WERI-Rb-1 (cell line): ENCODE results near the gene RPS29.

Source experiments
- DNase-seq: peaks from one replicate; pipeline ENCODE4 v3.0.0-alpha.2; 2020
- H3K27ac ChIP-seq: fragments of 250-450 bp; sonication (Bioruptor Pico); 2 replicates; pipeline ENCODE4 v1.5.1; 2020; ENCODE audit warnings: mild to moderate bottlenecking, moderate library complexity
- H3K27me3 ChIP-seq: fragments of 250-450 bp; sonication (Bioruptor Pico); 2 replicates; pipeline ENCODE4 v1.5.1; 2021; ENCODE audit warnings: mild to moderate bottlenecking, low read depth, moderate library complexity; ENCODE audit not compliant: insufficient read depth, severe bottlenecking
- H3K36me3 ChIP-seq: fragments of 250-450 bp; sonication (Bioruptor Pico); 2 replicates; pipeline ENCODE4 v1.5.1; 2020; ENCODE audit warnings: mild to moderate bottlenecking, moderate library complexity
- H3K4me3 ChIP-seq: 2 replicates; pipeline ENCODE4 v1.5.1; 2011; ENCODE audit warnings: low read depth, mild to moderate bottlenecking, control low read depth, low read length
- H3K9me3 ChIP-seq: fragments of 250-450 bp; sonication (Bioruptor Pico); 2 replicates; pipeline ENCODE4 v1.5.1; 2021; ENCODE audit warnings: mild to moderate bottlenecking, moderate library complexity; ENCODE audit not compliant: severe bottlenecking
- TF ChIP-seq, protein P1 (sequence below): IDR thresholded peaks from 2 replicates; pipeline ENCODE4 v1.5.1; 2011; ENCODE audit warnings: low read depth, mild to moderate bottlenecking, control low read depth, inconsistent platforms, low read length

RPS29 gene

DNA sequence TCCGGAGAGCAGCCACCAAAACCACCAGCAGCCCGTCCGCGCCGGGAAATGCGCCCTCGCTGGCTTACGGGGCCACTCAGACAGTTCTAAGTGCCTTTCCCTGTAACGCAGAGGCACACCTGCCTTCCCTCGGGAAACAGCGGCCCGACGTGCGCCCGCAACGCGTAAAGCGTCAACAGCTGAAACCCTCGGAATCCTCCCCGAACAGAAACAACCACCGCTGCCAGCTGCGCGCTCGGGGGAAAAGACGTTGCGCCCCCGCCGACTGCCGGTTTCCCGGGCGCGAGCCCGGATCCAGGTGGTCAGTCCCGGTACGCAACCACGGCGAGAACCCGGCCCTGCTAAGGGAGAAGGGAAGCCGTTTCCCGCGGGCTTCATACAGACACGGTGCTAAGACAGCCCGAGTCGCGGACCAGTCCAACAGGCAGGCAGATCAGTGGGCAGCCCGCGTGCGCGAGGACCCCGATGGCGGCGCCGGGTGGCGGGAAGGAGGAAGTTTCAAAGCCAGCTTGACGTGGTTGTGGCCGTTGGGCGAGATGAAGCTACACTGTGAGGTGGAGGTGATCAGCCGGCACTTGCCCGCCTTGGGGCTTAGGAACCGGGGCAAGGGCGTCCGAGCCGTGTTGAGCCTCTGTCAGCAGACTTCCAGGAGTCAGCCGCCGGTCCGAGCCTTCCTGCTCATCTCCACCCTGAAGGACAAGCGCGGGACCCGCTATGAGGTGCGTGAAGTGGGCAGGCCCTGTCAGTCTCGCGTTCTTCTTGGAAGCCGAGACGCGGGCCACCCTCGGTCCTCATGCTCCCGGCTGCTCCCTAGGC lies 12.5 kb upstream of the RPS29 start, which contains the start of gene LRR1:
TSS of gene LRR1 (plus strand) at position 456 of the 816 bp plus-strand sequence. CDS start at position 537, 81 bp downstream.
- Histone ChIP-seq H3K4me3 (peak within 1 kb of the TSS; percentile 99), H3K27me3 (no peaks in the 10 kb centered on the region), H3K9me3 (no peaks in the 10 kb centered on the region), H3K27ac (peak within 1 kb of the TSS; percentile 100), H3K36me3 (peaks cover 28% of the 10 kb centered on the region)
- TF ChIP-seq, protein P1, sequence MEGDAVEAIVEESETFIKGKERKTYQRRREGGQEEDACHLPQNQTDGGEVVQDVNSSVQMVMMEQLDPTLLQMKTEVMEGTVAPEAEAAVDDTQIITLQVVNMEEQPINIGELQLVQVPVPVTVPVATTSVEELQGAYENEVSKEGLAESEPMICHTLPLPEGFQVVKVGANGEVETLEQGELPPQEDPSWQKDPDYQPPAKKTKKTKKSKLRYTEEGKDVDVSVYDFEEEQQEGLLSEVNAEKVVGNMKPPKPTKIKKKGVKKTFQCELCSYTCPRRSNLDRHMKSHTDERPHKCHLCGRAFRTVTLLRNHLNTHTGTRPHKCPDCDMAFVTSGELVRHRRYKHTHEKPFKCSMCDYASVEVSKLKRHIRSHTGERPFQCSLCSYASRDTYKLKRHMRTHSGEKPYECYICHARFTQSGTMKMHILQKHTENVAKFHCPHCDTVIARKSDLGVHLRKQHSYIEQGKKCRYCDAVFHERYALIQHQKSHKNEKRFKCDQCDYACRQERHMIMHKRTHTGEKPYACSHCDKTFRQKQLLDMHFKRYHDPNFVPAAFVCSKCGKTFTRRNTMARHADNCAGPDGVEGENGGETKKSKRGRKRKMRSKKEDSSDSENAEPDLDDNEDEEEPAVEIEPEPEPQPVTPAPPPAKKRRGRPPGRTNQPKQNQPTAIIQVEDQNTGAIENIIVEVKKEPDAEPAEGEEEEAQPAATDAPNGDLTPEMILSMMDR, result no peak
- peak; percentile 89 for DNase-seq

DNA sequence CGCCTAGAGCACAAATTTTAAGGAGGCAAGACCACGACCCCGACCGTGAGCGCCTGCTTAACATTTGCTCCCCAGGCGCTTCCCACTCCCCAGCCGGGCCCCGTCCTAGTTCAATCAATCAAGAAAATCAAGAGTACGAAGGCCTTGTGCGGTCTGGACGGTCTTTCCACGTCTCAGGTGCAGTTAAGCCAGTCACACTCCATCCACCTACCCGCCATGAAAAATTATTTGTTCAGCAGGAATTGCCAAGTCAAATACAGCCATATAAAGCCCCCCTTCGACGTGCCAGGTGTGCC lies 12.0 kb upstream of the RPS29 start:
- TF ChIP-seq, protein P1, result no peak
- H3K9me3 ChIP-seq, result no peaks in the 10 kb centered on the region
- H3K4me3 ChIP-seq, result peak overlapping the region; percentile 99
- no peak for DNase-seq
- peaks cover 25% of the 10 kb centered on the region for H3K36me3 ChIP-seq
- H3K27me3 ChIP-seq, result no peaks in the 10 kb centered on the region
- H3K27ac ChIP-seq, result peak overlapping the region; percentile 100

DNA sequence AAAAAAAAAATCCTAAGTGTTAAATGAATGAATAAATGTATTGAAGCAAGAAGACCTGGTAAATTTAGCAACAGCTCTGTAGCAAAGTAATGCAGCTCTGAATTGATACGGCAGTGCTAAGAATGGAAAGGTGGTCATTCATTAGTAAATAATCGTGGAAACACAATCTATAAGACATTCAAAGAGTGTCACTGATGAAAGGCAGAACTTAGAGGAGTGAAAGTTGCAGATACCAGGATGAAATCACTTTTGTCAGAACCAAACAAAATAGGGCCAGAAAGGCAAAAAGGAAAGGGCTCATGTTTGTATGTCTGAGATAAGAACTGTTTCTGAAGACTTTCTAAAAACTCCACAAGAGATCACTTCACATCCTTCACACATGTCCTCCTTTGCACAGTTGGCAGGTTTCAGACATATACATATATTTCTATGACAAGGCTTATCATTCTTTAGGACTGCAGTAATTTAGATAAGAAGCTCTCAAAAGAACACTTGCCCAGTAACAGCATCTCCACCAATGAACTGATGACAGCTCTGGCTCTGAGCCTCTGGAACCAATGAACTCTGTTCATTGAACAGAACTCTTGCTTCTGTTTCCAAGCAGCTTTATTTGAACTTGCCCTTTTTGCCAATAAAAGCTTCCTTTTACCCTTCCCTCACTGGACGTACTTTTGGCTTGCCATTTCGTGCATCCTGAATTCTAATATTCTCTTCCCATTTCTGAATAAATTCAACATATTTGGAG lies 8.3 kb upstream of the RPS29 start:
- H3K4me3 ChIP-seq, result no peak overlapping the region
- no peak overlapping the region for H3K27ac ChIP-seq
- no peaks in the 10 kb centered on the region for H3K9me3 ChIP-seq
- DNase-seq, result no peak
- no peaks in the 10 kb centered on the region for H3K27me3 ChIP-seq
- H3K36me3 ChIP-seq, result peaks cover 11% of the 10 kb centered on the region
- TF ChIP-seq, protein P1, result no peak

GRCh38 chr14:49593016-49593415 lies 6.8 kb upstream of the RPS29 start:
- TF ChIP-seq, protein P1, result no peak
- no peak overlapping the region for H3K4me3 ChIP-seq
- no peak overlapping the region for H3K27ac ChIP-seq
- no peaks in the 10 kb centered on the region for H3K27me3 ChIP-seq
- H3K9me3 ChIP-seq, result no peaks in the 10 kb centered on the region
- DNase-seq, result no peak
- H3K36me3 ChIP-seq, result no peaks in the 10 kb centered on the region

DNA sequence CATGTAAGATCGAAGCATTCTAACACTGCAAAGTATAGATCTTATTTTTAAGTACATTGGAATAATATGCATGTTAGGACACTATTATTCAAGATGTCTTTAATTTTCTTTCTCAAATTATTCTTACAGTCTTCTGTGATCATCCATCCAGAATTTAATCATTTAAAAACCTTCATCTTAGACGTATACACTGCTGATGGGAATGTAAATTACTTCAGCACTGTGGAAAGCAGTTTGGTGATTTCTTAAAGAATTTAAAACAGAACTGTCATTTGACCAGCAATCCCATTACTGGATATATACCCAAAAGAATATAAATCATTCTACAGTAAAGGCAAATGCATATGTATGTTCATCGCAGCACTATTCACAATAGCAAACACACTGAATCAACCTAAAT lies 3.2 kb upstream of the RPS29 start:
- Histone ChIP-seq H3K9me3 (no peaks in the 10 kb centered on the region), H3K36me3 (peaks cover 7% of the 10 kb centered on the region), H3K4me3 (no peak overlapping the region), H3K27me3 (no peaks in the 10 kb centered on the region), H3K27ac (no peak overlapping the region)
- TF ChIP-seq, protein P1, result no peak
- DNase-seq, result no peak
